ENCODE results near the gene CREBL2. TPM values are rescaled to one million over a fixed set of nuclear protein-coding genes. Genes with fewer than 3 reads are reported as not detected.
"Not testable (repeated sequence)": the region's sequence is repeated elsewhere in the genome, so short reads cannot be mapped to it uniquely, and the experiment has no call there.

CREBL2 gene
- total RNA-seq, 2 experiments from 2014 or later = 15.6 to 16.1 TPM

DNA sequence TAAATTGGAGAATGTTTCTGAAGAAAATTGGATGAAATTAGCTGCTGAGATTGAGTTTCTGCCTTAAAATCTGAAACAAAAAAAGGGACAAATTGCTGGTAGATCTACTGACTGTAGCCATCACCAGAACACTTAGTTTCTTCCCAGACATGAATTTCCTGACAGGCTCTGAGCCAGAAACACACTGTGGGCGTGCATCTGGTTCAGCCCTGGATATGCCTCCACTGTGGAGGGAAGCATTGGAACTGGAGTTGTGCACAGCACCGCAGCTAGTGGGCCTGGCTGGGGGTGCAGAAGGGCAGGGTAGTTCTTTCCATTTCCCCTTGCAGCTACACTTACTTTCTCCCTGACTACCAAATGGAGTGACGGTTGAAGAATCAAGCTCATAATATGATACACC, 31.2 kb downstream of the CREBL2 start:
- Mint-ChIP-seq H3K36me3 (ENCODE audit: low read depth) (peaks cover 37% of the 10 kb centered on the region), H3K27ac (no peak overlapping the region), H3K4me1 (ENCODE audit: low read depth) (peaks cover 14% of the 10 kb centered on the region), H3K27me3 (ENCODE audit: low read depth) (no peaks in the 10 kb centered on the region), H3K9me3 (peaks cover 18% of the 10 kb centered on the region), H3K4me3 (no peak overlapping the region)
- CTCF ChIA-PET = interaction anchor here (0.5 to 1.9 kb wide), 4 partner anchors 10 to 62 kb away, joined by 3 to 9 read pairs (median 6); no protein-coding TSS in a partner anchor
- DNase-seq = no peak
- intact Hi-C loops (cut with micrococcal nuclease) = no loop called here

DNA sequence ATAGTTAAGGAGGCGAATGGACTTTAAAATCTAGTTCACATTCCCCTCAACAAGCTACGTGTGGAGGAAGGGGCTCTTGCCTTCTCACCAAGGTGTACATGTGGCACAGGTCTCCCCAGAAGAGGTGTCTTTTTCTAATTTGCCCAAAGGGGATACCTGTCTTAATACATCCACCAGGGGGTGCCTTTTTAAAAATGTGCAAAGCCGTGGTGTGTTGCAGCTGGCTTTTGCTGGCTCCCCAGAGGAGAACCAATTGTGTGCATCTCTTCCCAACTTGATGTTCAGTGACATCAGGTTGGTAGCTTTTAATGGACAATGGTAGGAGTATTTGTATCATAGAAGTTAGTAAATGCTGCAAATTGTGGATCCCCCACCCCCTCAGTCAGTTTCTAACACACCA, 33.8 kb downstream of the CREBL2 start:
- H3K4me3 Mint-ChIP-seq = no peak overlapping the region

DNA sequence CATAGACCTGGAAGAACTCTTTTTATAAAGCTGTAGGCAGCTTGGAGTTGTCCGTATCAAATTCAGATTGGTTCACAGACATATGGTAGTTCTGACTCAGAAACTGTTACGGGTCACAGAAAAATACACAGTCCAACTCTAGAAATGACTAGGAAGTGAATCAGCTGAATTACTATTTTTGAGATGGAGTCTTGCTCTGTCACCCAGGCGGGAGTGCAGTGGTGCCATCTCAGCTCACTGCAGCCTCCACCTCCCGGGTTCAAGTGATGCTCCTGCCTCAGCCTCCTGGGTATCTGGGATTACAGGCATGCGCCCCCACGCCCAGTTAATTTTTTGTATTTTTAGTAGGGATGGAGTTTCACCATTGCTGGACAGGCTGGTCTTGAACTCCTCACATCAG, 34.3 kb downstream of the CREBL2 start:
- Mint-ChIP-seq H3K27ac (peak overlapping the region; percentile 46), H3K9me3 (peaks cover 35% of the 10 kb centered on the region), H3K4me1 (ENCODE audit: low read depth) (peaks cover 14% of the 10 kb centered on the region), H3K36me3 (ENCODE audit: low read depth) (peaks cover 25% of the 10 kb centered on the region)
- intact Hi-C loops (cut with micrococcal nuclease) = loop anchor here (1.0 to 2.0 kb wide), 3 partner anchors 35 to 91 kb away; partner anchors contain the start of gene CREBL2
- DNase-seq = peak; percentile 23
- CTCF ChIA-PET = interaction anchor here (0.7 to 2.2 kb wide), 21 partner anchors 10 to 271 kb away, joined by 3 to 26 read pairs (median 4); partner anchors contain the start of gene CDKN1B
- H3K27me3 Mint-ChIP-seq (ENCODE audit: low read depth); H3K4me3 Mint-ChIP-seq: not testable (repeated sequence)

More for the DNA sequence above, 33.8 kb downstream of the CREBL2 start:
- Mint-ChIP-seq H3K27me3 (ENCODE audit: low read depth) (no peaks in the 10 kb centered on the region), H3K9me3 (peaks cover 32% of the 10 kb centered on the region), H3K36me3 (ENCODE audit: low read depth) (peaks cover 28% of the 10 kb centered on the region), H3K27ac (peak overlapping the region; percentile 46), H3K4me1 (ENCODE audit: low read depth) (peaks cover 14% of the 10 kb centered on the region)
- DNase-seq = peak; percentile 38
- CTCF ChIA-PET = interaction anchor here (0.7 to 2.2 kb wide), 21 partner anchors 9 to 271 kb away, joined by 3 to 26 read pairs (median 4); partner anchors contain the start of gene CDKN1B
- intact Hi-C loops (cut with micrococcal nuclease) = loop anchor here (1.0 kb wide), 2 partner anchors 59 to 92 kb away; no protein-coding TSS in a partner anchor

DNA sequence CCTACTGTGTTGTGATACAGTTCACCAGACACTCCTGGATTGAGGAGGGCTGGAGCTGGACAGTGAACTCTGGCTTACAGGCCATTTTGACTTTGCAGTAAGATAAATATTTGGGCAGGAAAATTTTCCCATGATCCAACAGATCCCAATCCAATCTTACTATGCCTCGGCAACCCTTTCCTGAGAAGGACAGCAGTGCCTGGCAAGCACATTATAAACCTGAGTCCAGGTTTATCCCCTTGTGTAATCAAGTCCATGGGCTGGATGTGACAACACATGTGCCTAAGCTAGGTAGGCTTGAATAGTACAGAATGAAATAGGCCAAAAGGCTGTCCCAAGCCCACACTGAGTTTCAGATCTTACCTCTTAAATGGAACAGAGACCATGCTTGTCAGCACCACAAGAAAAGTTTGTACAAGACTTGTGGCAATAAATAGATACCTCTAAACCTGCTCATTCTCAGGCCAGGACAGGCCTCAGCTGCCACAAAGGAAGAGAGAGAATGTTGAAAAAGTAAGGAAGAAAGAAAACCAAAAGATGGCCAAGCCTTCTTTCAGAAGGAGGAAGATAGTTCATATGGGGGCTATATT, 34.9 kb downstream of the CREBL2 start:
- no peak overlapping the region for H3K27ac Mint-ChIP-seq
- CTCF ChIA-PET = interaction anchor here (1.1 to 2.2 kb wide), 13 partner anchors 10 to 270 kb away, joined by 3 to 26 read pairs (median 6); no protein-coding TSS in a partner anchor
- H3K9me3 Mint-ChIP-seq = peaks cover 40% of the 10 kb centered on the region
- H3K4me3 Mint-ChIP-seq = no peak overlapping the region
- intact Hi-C loops (cut with micrococcal nuclease) = loop anchor here (2.0 kb wide), 1 partner anchor 36 kb away; the partner anchor contains the start of gene CREBL2
- DNase-seq = no peak
- H3K27me3 Mint-ChIP-seq (ENCODE audit: low read depth) = no peaks in the 10 kb centered on the region
- peaks cover 24% of the 10 kb centered on the region for H3K36me3 Mint-ChIP-seq (ENCODE audit: low read depth)
- peaks cover 14% of the 10 kb centered on the region for H3K4me1 Mint-ChIP-seq (ENCODE audit: low read depth)

DNA sequence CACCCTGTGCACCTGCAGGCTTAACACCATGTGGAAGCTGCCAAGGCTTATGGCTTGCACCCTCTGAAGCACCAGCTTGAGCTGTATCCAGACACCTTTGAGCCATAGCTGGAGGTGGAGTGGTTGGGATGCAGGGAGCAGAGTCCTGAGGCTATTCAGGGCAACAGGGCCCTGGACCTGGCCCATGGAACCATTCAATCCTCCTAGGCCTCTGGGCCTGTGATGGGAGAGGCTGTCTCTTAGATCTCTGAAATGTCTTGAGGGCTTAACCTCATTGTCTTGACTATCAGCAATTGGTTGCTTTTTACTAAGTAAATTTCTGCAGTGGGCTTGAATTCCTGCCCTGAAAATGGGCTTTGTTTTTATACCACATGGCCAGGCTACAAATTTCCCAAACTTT, 36.6 kb downstream of the CREBL2 start:
- Mint-ChIP-seq H3K36me3 (ENCODE audit: low read depth) (peaks cover 19% of the 10 kb centered on the region), H3K27ac (no peak overlapping the region), H3K4me1 (ENCODE audit: low read depth) (peaks cover 14% of the 10 kb centered on the region), H3K9me3 (peaks cover 40% of the 10 kb centered on the region), H3K27me3 (ENCODE audit: low read depth) (no peaks in the 10 kb centered on the region), H3K4me3 (no peak overlapping the region)
- CTCF ChIA-PET = interaction anchor here (0.6 kb wide), 2 partner anchors 17 to 39 kb away, joined by 3 read pairs; no protein-coding TSS in a partner anchor
- no peak for DNase-seq
- intact Hi-C loops (cut with micrococcal nuclease) = no loop called here

DNA sequence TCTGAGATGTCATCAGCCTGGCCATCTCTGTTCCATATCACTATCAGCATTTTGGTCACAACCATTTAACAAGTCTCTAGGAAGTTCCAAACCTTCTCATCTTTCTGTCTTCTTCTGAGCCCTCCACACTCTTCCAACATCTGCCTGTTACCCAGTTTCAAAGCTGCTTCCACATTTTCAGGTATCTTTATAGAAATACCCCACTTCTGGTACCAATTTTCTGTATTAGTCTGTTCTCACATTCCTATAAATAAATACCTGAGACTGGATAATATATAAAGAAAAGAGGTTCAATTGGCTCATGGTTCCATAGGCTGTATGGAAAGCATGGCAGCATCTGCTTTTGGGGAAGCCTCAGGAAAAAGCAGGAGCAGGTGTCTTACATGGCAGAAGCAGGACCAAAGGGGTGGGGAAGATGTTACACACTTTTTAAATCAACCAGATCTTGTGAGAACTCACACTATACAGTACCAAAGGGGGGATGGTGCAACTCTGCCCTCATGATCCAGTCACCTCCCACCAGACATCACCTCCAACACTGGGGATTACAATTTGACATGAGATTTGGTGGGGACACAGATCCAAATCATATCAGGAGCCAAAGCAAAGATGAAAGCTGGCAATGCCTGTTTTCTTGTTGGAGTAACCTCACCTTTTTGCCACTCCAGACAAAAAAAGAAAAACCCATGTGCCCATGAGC, 37.4 kb downstream of the CREBL2 start:
- no peak for DNase-seq
- Mint-ChIP-seq H3K4me3 (no peak overlapping the region), H3K27ac (no peak overlapping the region), H3K4me1 (ENCODE audit: low read depth) (peaks cover 14% of the 10 kb centered on the region), H3K36me3 (ENCODE audit: low read depth) (peaks cover 19% of the 10 kb centered on the region), H3K9me3 (peaks cover 40% of the 10 kb centered on the region), H3K27me3 (ENCODE audit: low read depth) (no peaks in the 10 kb centered on the region)
- CTCF ChIA-PET = interaction anchor here (0.5 to 1.2 kb wide), 3 partner anchors 14 to 88 kb away, joined by 3 to 5 read pairs (median 4); no protein-coding TSS in a partner anchor
- intact Hi-C loops (cut with micrococcal nuclease) = no loop called here

DNA sequence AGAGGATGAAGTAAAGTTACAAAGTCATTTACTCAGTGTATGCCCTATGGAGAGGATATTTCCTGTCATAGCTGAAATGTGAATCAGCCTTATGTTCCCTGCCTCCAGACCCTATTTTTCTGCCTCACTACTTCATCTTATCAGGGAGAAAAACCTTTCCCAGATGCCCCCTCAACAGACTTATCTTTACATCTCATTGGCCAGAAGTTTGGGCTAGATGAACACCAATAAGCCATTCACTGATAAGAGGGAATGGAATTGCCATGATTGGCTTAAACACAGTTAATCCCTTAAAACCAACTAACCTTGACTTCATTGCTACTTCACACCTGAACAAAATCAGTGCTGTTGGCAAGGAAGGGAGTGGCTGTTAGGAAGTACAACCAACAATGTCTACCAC, 40.1 kb downstream of the CREBL2 start:
- intact Hi-C loops (cut with micrococcal nuclease) = no loop called here
- peaks cover 17% of the 10 kb centered on the region for H3K36me3 Mint-ChIP-seq (ENCODE audit: low read depth)
- no peak for DNase-seq
- H3K4me3 Mint-ChIP-seq = no peak overlapping the region
- CTCF ChIA-PET = interaction anchor here (1.0 to 1.1 kb wide), 2 partner anchors 10 to 16 kb away, joined by 3 to 5 read pairs; no protein-coding TSS in a partner anchor
- peaks cover 7% of the 10 kb centered on the region for H3K4me1 Mint-ChIP-seq (ENCODE audit: low read depth)
- H3K27me3 Mint-ChIP-seq (ENCODE audit: low read depth) = no peaks in the 10 kb centered on the region
- no peak overlapping the region for H3K27ac Mint-ChIP-seq
- H3K9me3 Mint-ChIP-seq = peaks cover 39% of the 10 kb centered on the region

DNA sequence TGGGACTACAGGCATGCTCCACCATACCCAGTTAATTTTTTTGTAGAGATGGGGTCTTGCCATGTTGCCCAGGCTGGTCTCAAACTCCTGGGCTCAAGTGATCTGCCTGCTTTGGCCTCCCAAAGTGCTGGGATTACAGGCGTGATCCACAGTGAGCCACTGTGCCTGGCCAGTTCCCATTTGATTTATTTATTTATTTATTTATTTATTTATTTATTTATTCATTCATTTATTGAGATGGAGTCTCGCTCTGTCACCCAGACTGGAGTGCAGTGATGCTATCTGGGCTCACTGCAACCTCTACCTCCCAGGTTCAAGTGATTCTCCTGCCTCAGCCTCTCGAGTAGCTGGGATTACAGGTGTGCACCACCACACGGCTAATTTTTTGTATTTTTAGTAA, 41.0 kb downstream of the CREBL2 start:
- CTCF ChIA-PET = interaction anchor here (0.6 to 1.1 kb wide), 4 partner anchors 11 to 32 kb away, joined by 3 to 7 read pairs (median 4); no protein-coding TSS in a partner anchor
- peaks cover 30% of the 10 kb centered on the region for H3K9me3 Mint-ChIP-seq
- H3K36me3 Mint-ChIP-seq (ENCODE audit: low read depth); H3K4me3 Mint-ChIP-seq; H3K4me1 Mint-ChIP-seq (ENCODE audit: low read depth); intact Hi-C loops (cut with micrococcal nuclease); H3K27ac Mint-ChIP-seq; H3K27me3 Mint-ChIP-seq (ENCODE audit: low read depth); DNase-seq: not testable (repeated sequence)

DNA sequence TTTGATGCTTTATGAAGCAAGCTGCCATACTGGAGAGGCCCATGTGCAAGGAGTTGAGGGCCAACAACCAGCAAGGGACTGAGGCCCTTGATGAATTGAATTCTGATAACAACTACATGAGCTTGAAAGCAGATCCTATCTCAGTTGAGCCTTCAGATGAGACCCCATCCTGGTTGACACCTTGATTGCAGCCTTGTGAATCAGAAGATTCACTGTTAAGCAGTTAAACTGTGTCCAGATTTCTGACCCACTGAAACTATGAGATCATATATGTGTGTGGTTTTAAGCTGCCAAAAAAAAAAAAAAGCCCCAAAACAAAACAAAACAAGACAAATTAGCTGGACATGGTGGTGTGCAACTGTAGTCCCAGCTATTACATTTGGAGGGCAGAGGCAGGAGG, 42.2 kb downstream of the CREBL2 start:
- Mint-ChIP-seq H3K27ac (no peak overlapping the region), H3K4me1 (ENCODE audit: low read depth) (peaks cover 7% of the 10 kb centered on the region), H3K27me3 (ENCODE audit: low read depth) (no peaks in the 10 kb centered on the region), H3K36me3 (ENCODE audit: low read depth) (peaks cover 3% of the 10 kb centered on the region), H3K9me3 (peaks cover 18% of the 10 kb centered on the region), H3K4me3 (no peak overlapping the region)
- DNase-seq = no peak
- CTCF ChIA-PET = interaction anchor here (0.7 to 6.5 kb wide), 7 partner anchors 22 to 434 kb away, joined by 3 to 46 read pairs (median 5); no protein-coding TSS in a partner anchor
- intact Hi-C loops (cut with micrococcal nuclease) = no loop called here

DNA sequence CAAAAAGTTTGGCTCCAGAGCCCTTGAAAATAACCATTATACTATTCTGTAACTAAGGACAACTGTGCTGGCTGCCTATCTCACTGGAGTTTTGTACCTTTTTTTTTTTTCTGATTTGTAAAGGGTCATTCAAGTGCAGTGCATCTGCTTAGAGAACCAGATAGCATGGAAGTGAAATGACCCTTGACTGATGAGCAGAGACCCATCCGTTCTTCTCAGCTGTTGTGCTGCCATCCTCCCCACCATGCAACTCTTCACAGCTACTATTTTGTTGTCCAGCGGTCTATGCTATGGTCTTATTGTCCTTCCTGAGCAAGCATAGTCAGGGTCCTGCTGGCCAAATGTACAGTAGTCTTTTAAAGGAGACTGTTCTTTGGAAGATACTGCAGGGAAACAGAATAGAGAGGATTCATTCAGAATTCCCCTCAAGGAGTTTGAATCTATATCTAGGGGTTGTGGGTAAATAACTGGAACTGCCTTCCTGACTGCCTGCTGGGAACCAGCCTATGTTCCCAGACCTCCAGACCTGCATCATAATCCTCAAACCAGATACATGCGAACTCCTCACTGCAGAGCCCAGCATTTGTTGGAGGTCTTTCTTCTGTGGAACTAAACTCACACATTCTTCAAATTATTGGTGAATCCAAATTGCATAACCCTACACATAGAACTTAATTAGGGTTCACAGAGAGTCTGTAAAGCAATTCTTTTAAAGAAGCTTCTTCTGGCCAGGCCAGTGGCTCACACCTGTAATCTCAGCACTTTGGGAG, 43.2 kb downstream of the CREBL2 start:
- no peaks in the 10 kb centered on the region for H3K36me3 Mint-ChIP-seq (ENCODE audit: low read depth)
- peaks cover 7% of the 10 kb centered on the region for H3K4me1 Mint-ChIP-seq (ENCODE audit: low read depth)
- H3K9me3 Mint-ChIP-seq = peaks cover 10% of the 10 kb centered on the region
- intact Hi-C loops (cut with micrococcal nuclease) = loop anchor here (5.0 kb wide), 2 partner anchors 173 to 573 kb away; no protein-coding TSS in a partner anchor
- no peak overlapping the region for H3K4me3 Mint-ChIP-seq
- DNase-seq = no peak
- H3K27ac Mint-ChIP-seq = no peak overlapping the region
- H3K27me3 Mint-ChIP-seq (ENCODE audit: low read depth) = no peaks in the 10 kb centered on the region
- CTCF ChIA-PET = interaction anchor here (0.7 to 6.5 kb wide), 19 partner anchors 10 to 435 kb away, joined by 3 to 46 read pairs (median 5); partner anchors contain the start of gene DUSP16

DNA sequence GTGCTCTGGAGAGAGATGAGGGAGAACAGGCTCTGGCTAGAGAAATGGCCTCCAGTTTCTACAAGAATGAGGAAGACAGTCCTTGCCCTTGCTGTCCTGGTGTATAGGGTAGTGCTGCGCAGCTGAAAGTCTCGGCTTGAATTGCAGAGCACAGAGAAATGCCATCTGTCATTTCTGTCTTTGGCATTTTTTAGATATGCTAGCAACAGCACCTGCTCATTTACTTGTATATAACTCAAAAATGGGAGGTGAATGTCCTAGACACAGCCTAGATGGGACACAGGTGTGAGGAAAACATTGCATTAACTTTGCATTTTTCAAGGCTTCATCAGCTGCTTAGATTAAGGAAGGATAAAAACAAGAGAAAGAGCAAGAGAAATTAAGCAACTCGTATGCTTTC, 48.5 kb downstream of the CREBL2 start:
- Mint-ChIP-seq H3K4me1 (ENCODE audit: low read depth) (peaks cover 7% of the 10 kb centered on the region), H3K36me3 (ENCODE audit: low read depth) (no peaks in the 10 kb centered on the region), H3K27ac (no peak overlapping the region), H3K4me3 (no peak overlapping the region), H3K9me3 (no peaks in the 10 kb centered on the region), H3K27me3 (ENCODE audit: low read depth) (no peaks in the 10 kb centered on the region)
- no peak for DNase-seq
- intact Hi-C loops (cut with micrococcal nuclease) = no loop called here
- CTCF ChIA-PET = interaction anchor here (1.0 to 1.6 kb wide), 2 partner anchors 10 to 31 kb away, joined by 3 to 4 read pairs; no protein-coding TSS in a partner anchor

All from activated naive CD4-positive, alpha-beta T cell treated with anti-CD3 and anti-CD28 coated beads for 36 hours (primary cell).